GM12878 (cell line): ENCODE data around the gene OSBPL5. TPM values are rescaled to one million over a fixed set of nuclear protein-coding genes. Genes with fewer than 3 reads are reported as not detected.

Experiments
- ATAC-seq: fragments of 200-7000 bp; cut with Tn5 transposase; 3 replicates; pipeline ENCODE4 v1.9.1; 2020; ENCODE audit warnings: mild to moderate bottlenecking, moderate library complexity
- BruUV-seq: library from RNA; stranded (reverse); fragments of 400-500 nt; replicated peaks from 2 replicates; lab custom pipeline; 2021; lab: Mats Ljungman, UMichigan
- CTCF ChIA-PET: fragments of 300-600 bp; sonication (Branson Sonifier 250); formaldehyde crosslinking; extraction: SDS; loops from one replicate; lab custom pipeline; 2021; ENCODE audit warnings: inconsistent platforms; lab: Yijun Ruan, JAX
- POLR2A ChIA-PET: fragments of 350-600 bp; formaldehyde crosslinking; extraction: SDS; loops from one replicate; lab custom pipeline; 2021; ENCODE audit warnings: inconsistent platforms; lab: Charles Lee
- RAD21 ChIA-PET: fragments of 300-600 bp; sonication (Branson Sonifier 250); formaldehyde crosslinking; loops from one replicate; lab custom pipeline; 2023; ENCODE audit warnings: antibody characterized with exemption; ENCODE audit not compliant: unreplicated experiment; lab: Charles Lee
- SMC1A ChIA-PET: fragments of 300-600 bp; sonication (Branson Sonifier 250); formaldehyde crosslinking; loops from one replicate; lab custom pipeline; 2023; ENCODE audit not compliant: unreplicated experiment, uncharacterized antibody; lab: Charles Lee
- DNase-seq: peaks from one replicate; pipeline ENCODE4 v3.0.0-alpha.2; 2011; ENCODE audit warnings: low read depth, low spot score
- FAIRE-seq: peaks from 3 replicates; lab custom pipeline; 2011; peaks lifted over from hg19 to GRCh38; lab: Jason Lieb, UNC
- H2AFZ ChIP-seq: 2 replicates; pipeline ENCODE4 v1.6.0; 2011; ENCODE audit warnings: low read depth, low read length, control low read depth; ENCODE audit not compliant: control insufficient read depth
- H3K27ac ChIP-seq: 2 replicates; pipeline ENCODE4 v1.5.1; 2011; ENCODE audit warnings: control low read depth; ENCODE audit not compliant: control insufficient read depth, insufficient read depth
- H3K27me3 ChIP-seq, 2 experiments: replicated peaks in 1 of 2; 2 replicates each; pipeline versions ENCODE4 v1.6.0 to v1.6.1; 2011; ENCODE audit warnings: low read length in 1 of 2; ENCODE audit not compliant: control insufficient read depth in 2 of 2, insufficient read depth in 2 of 2
- H3K36me3 ChIP-seq, 2 experiments: 2 replicates each; pipeline ENCODE4 v1.5.1; 2011; ENCODE audit warnings: low read length in 1 of 2; ENCODE audit not compliant: control insufficient read depth in 2 of 2, insufficient read depth in 2 of 2
- H3K4me1 ChIP-seq: 2 replicates; pipeline ENCODE4 v1.6.1; 2011; ENCODE audit warnings: mild to moderate bottlenecking, low read length, moderate library complexity, mixed read lengths; ENCODE audit not compliant: control insufficient read depth, insufficient read depth
- H3K4me2 ChIP-seq: 2 replicates; pipeline ENCODE4 v1.6.0; 2011; ENCODE audit warnings: control low read depth; ENCODE audit not compliant: control insufficient read depth, insufficient read depth
- H3K4me3 ChIP-seq: fragments of 200-600 bp; sonication (generic); 2 replicates; pipeline ENCODE4 v1.5.1; 2016
- H3K79me2 ChIP-seq: 2 replicates; pipeline ENCODE4 v1.6.0; 2011; ENCODE audit warnings: low read length; ENCODE audit not compliant: control insufficient read depth, insufficient read depth
- H3K9ac ChIP-seq: 2 replicates; pipeline ENCODE4 v1.8.0; 2011; ENCODE audit warnings: low read length, control low read depth, mixed read lengths; ENCODE audit not compliant: control insufficient read depth, insufficient read depth
- H3K9me3 ChIP-seq: replicated peaks from 3 replicates; pipeline ENCODE4 v1.5.1; 2011; ENCODE audit warnings: mild to moderate bottlenecking, low read length; ENCODE audit not compliant: control insufficient read depth, insufficient read depth
- H4K20me1 ChIP-seq: 2 replicates; pipeline ENCODE4 v1.6.0; 2011; ENCODE audit not compliant: control insufficient read depth, insufficient read depth
- ATF3 ChIP-seq: IDR thresholded peaks from 2 replicates; pipeline ENCODE4 v1.6.1; 2011; ENCODE audit warnings: low read depth, mild to moderate bottlenecking, low read length, moderate library complexity, borderline replicate concordance; ENCODE audit errors: extremely low read depth
- ATF7 ChIP-seq: fragments of 450-650 bp; IDR thresholded peaks from 2 replicates; pipeline ENCODE4 v1.6.1; 2016; ENCODE audit warnings: low read depth, mild to moderate bottlenecking
- DPF2 ChIP-seq: fragments of 450-650 bp; IDR thresholded peaks from 2 replicates; pipeline ENCODE4 v1.6.1; 2017; ENCODE audit warnings: mild to moderate bottlenecking
- HCFC1 ChIP-seq: fragments of 150-350 bp; IDR thresholded peaks from 2 replicates; pipeline ENCODE4 v1.6.1; 2014; ENCODE audit warnings: low read length
- HDAC6 ChIP-seq: fragments of 200-600 bp; sonication (generic); IDR thresholded peaks from one replicate; pipeline ENCODE4 v1.8.0; 2017; ENCODE audit warnings: antibody characterized with exemption; ENCODE audit not compliant: unreplicated experiment
- NFYA ChIP-seq: IDR thresholded peaks from 2 replicates; pipeline ENCODE4 v1.6.1; 2011; ENCODE audit warnings: low read depth, mild to moderate bottlenecking, low read length, improper control_type of control experiment, borderline replicate concordance
- NFYB ChIP-seq: IDR thresholded peaks from 2 replicates; pipeline ENCODE4 v1.6.1; 2011; ENCODE audit warnings: low read depth, mild to moderate bottlenecking, low read length, improper control_type of control experiment, moderate library complexity; ENCODE audit not compliant: insufficient read depth
- PAX5 ChIP-seq: IDR thresholded peaks from 2 replicates; pipeline ENCODE4 v1.6.1; 2011; ENCODE audit warnings: low read depth, low read length, borderline replicate concordance
- PAX8 ChIP-seq: fragments of 450-650 bp; IDR thresholded peaks from 2 replicates; pipeline ENCODE4 v1.6.1; 2017; ENCODE audit warnings: mild to moderate bottlenecking, moderate library complexity
- RELA ChIP-seq: fragments of 450-650 bp; IDR thresholded peaks from 2 replicates; pipeline ENCODE4 v1.8.0; 2014; ENCODE audit warnings: borderline replicate concordance; ENCODE audit not compliant: partially characterized antibody
- RFX5 ChIP-seq: IDR thresholded peaks from 2 replicates; pipeline ENCODE4 v1.6.1; 2011; ENCODE audit warnings: low read depth, low read length, improper control_type of control experiment
- SMAD1 ChIP-seq: fragments of 450-650 bp; IDR thresholded peaks from 2 replicates; pipeline ENCODE4 v1.6.1; 2018; ENCODE audit warnings: mild to moderate bottlenecking, low read depth; ENCODE audit not compliant: partially characterized antibody
- STAT3 ChIP-seq: IDR thresholded peaks from 2 replicates; pipeline ENCODE4 v1.6.1; 2011; ENCODE audit warnings: low read depth, low read length, improper control_type of control experiment
- TCF3 ChIP-seq: IDR thresholded peaks from 2 replicates; pipeline ENCODE4 v1.6.1; 2012; ENCODE audit warnings: low read depth, mild to moderate bottlenecking, low read length, borderline replicate concordance; ENCODE audit not compliant: insufficient read depth
- YY1 ChIP-seq: IDR thresholded peaks from 2 replicates; pipeline ENCODE4 v1.6.1; 2011; ENCODE audit warnings: low read depth, mild to moderate bottlenecking, low read length
- ZNF384 ChIP-seq: IDR thresholded peaks from 2 replicates; pipeline ENCODE4 v1.6.1; 2012; ENCODE audit warnings: low read depth, mild to moderate bottlenecking, low read length, improper control_type of control experiment, borderline replicate concordance
- ZSCAN29 ChIP-seq: fragments of 450-650 bp; IDR thresholded peaks from 2 replicates; pipeline ENCODE4 v1.6.1; 2017; ENCODE audit warnings: mild to moderate bottlenecking, moderate library complexity
- WGBS: methylation state at CpG from one replicate; pipeline ENCODE4 v1.1.6; 2016; ENCODE audit warnings: low lambda C conversion rate; ENCODE audit not compliant: insufficient replicate concordance, insufficient coverage; ENCODE audit errors: missing lambda C conversion rate; 5-methylcytosine and 5-hydroxymethylcytosine counted together
- in situ Hi-C: fragments of 300-500 bp; cut with MboI; formaldehyde crosslinking; loops from 9 replicates; pipeline ENCODE4 v1.14.3; 2018; ENCODE audit warnings: mixed read lengths
- intact Hi-C: fragments of 100-400 bp; cut with micrococcal nuclease; formaldehyde crosslinking; loops from one replicate; pipeline ENCODE4 v1.14.2; 2022; ENCODE audit not compliant: unreplicated experiment
- polyA plus RNA-seq, 11 experiments: library from polyadenylated mRNA; depleted of rRNA in 4 of 11; unstranded in 6 of 11; stranded (reverse) in 5 of 11; fragments of >200 nt; fragmentation: Nextera tagmentation in 4 of 11; fragmentation: Illumina TruSeq in 1 of 11; extraction: Ambion mirVana in 4 of 11; extraction: Trizol in 1 of 11; gene quantifications; 1 replicate in 1 of 11; 2 replicates in 10 of 11; pipeline versions ENCODE4 v1.2.1 to v1.2.3, GENCODE V29; 2011 to 2016; ENCODE audit warnings: inconsistent platforms in 2 of 11, missing spikeins in 2 of 11, low read depth in 1 of 11
- total RNA-seq, 4 experiments: library from RNA; depleted of rRNA in 3 of 4; stranded (reverse); fragments of >200 nt in 3 of 4; fragmentation: Illumina TruSeq in 1 of 4; extraction: Trizol in 1 of 4; gene quantifications; 2 replicates each; pipeline versions ENCODE4 v1.2.1 to v1.2.3, GENCODE V29; 2013 to 2021

OSBPL5 gene
- total and polyA plus RNA-seq, 10 of the 15 experiments (the other 5 are each of a cell fraction or from before 2014, with no cell fraction given): not detected

GRCh38 chr11:3126901-3127691 is 38.0 kb downstream of the OSBPL5 start:
- no peaks in the 10 kb centered on the region for H3K4me1 ChIP-seq
- no peaks in the 10 kb centered on the region for H3K79me2 ChIP-seq
- ChIA-PET SMC1A (no interaction called here), POLR2A (no interaction called here), CTCF (no interaction called here), RAD21 (no interaction called here)
- no peak overlapping the region for H3K4me3 ChIP-seq
- no peak for FAIRE-seq
- no peaks in the 10 kb centered on the region for H3K36me3 ChIP-seq
- H3K27me3 ChIP-seq: no peaks in the 10 kb centered on the region
- H3K9ac ChIP-seq: no peak overlapping the region
- no peak for ATAC-seq
- TF ChIP-seq ATF3 (no peak), PAX8 (no peak)
- 23% methylated on average over 24 of the region's 24 CpGs for WGBS
- no TSS peak for BruUV-seq
- no peaks in the 10 kb centered on the region for H3K9me3 ChIP-seq
- no peak overlapping the region for H3K27ac ChIP-seq
- no peaks in the 10 kb centered on the region for H4K20me1 ChIP-seq
- intact Hi-C loops: no loop called here
- no peak overlapping the region for H2AFZ ChIP-seq
- no peak for DNase-seq
- H3K4me2 ChIP-seq: no peak overlapping the region
- in situ Hi-C loops: no loop called here

- H4K20me1 ChIP-seq: no peaks in the 10 kb centered on the region
- intact Hi-C loops: no loop called here
- no peak for TF ChIP-seq HCFC1
- no peak for TF ChIP-seq ATF7
- TF ChIP-seq ZNF384: no peak
- TF ChIP-seq SMAD1: no peak
- no peak for TF ChIP-seq PAX5
- no peak for TF ChIP-seq RFX5
- no peak for TF ChIP-seq TCF3
- no peak for TF ChIP-seq ZSCAN29
- TF ChIP-seq YY1: no peak
- TF ChIP-seq NFYA: no peak
- TF ChIP-seq DPF2: no peak
- no peak for TF ChIP-seq RELA
- no peak for TF ChIP-seq NFYB
- TF ChIP-seq HDAC6: no peak
- no peak for TF ChIP-seq STAT3
Measured at GRCh38 chr11:3126207-3126865, 38.8 kb downstream of the OSBPL5 start.

More at GRCh38 chr11:3126207-3126865, 38.8 kb downstream of the OSBPL5 start:
- RAD21 ChIA-PET: no interaction called here
- Histone ChIP-seq H3K9ac (no peak overlapping the region), H3K9me3 (no peaks in the 10 kb centered on the region), H3K4me1 (no peaks in the 10 kb centered on the region), H2AFZ (no peak overlapping the region), H3K27ac (no peak overlapping the region), H3K79me2 (no peaks in the 10 kb centered on the region), H3K36me3 (no peaks in the 10 kb centered on the region), H3K4me3 (no peak overlapping the region), H3K4me2 (no peak overlapping the region), H3K27me3 (no peaks in the 10 kb centered on the region)
- FAIRE-seq (no peak), ATAC-seq (no peak), DNase-seq (no peak)
- in situ Hi-C loops: no loop called here
- CTCF ChIA-PET: no interaction called here
- POLR2A ChIA-PET: no interaction called here
- 30% methylated on average over 21 of the region's 21 CpGs for WGBS
- SMC1A ChIA-PET: no interaction called here
- BruUV-seq: no TSS peak
